Keratinocyte (primary cell): ENCODE results near the gene FAM83D. TPM values are rescaled to one million over a fixed set of nuclear protein-coding genes. Genes with fewer than 3 reads are reported as not detected.

Experiments
- DNase-seq: peaks from one replicate; pipeline ENCODE4 v3.0.0-alpha.2; 2011; ENCODE audit warnings: low read depth, missing footprints, low spot score
- FAIRE-seq: peaks from 2 replicates; lab custom pipeline; 2011; peaks lifted over from hg19 to GRCh38; lab: Jason Lieb, UNC
- H2AFZ ChIP-seq: 2 replicates; pipeline ENCODE4 v1.6.0; 2012; ENCODE audit warnings: low read length, control low read depth, inconsistent platforms; ENCODE audit not compliant: control insufficient read depth
- H3K27ac ChIP-seq: 2 replicates; pipeline ENCODE4 v1.5.1; 2011; ENCODE audit warnings: low read length; ENCODE audit not compliant: control insufficient read depth, insufficient read depth
- H3K27me3 ChIP-seq: 3 replicates; pipeline ENCODE4 v1.6.0; 2011; ENCODE audit warnings: low read length; ENCODE audit not compliant: control insufficient read depth, insufficient read depth; ENCODE audit errors: extremely low read depth
- H3K36me3 ChIP-seq, 2 experiments: 2 replicates in 1 of 2; 3 replicates in 1 of 2; pipeline ENCODE4 v1.5.1; 2011; ENCODE audit warnings: low read length in 2 of 2, mild to moderate bottlenecking in 1 of 2; ENCODE audit not compliant: control insufficient read depth in 2 of 2, insufficient read depth in 2 of 2; ENCODE audit errors: extremely low read depth in 1 of 2
- H3K4me1 ChIP-seq: 3 replicates; pipeline ENCODE4 v1.5.1; 2011; ENCODE audit warnings: low read length; ENCODE audit not compliant: control insufficient read depth, insufficient read depth; ENCODE audit errors: extremely low read depth
- H3K4me2 ChIP-seq: 3 replicates; pipeline ENCODE4 v1.6.0; 2011; ENCODE audit warnings: low read depth, low read length; ENCODE audit not compliant: control insufficient read depth, insufficient read depth; ENCODE audit errors: extremely low read depth
- H3K4me3 ChIP-seq, 3 experiments: fragments of 200-600 bp in 1 of 3; sonication (generic) in 1 of 3; 2 replicates in 2 of 3; 3 replicates in 1 of 3; pipeline ENCODE4 v1.5.1; 2011 to 2016; ENCODE audit warnings: low read length in 3 of 3, mild to moderate bottlenecking in 3 of 3, control low read depth in 2 of 3, inconsistent platforms in 1 of 3, low read depth in 1 of 3, mixed read lengths in 1 of 3, mixed run types in 1 of 3, moderate library complexity in 1 of 3; ENCODE audit not compliant: control insufficient read depth in 2 of 3, insufficient read depth in 2 of 3; ENCODE audit errors: extremely low read depth in 1 of 3
- H3K79me2 ChIP-seq: 2 replicates; pipeline ENCODE4 v1.6.0; 2012; ENCODE audit warnings: low read length; ENCODE audit not compliant: control insufficient read depth, insufficient read depth
- H3K9ac ChIP-seq: 3 replicates; pipeline ENCODE4 v1.6.0; 2011; ENCODE audit warnings: low read length; ENCODE audit not compliant: control insufficient read depth, insufficient read depth; ENCODE audit errors: extremely low read depth
- H3K9me1 ChIP-seq: 3 replicates; pipeline ENCODE4 v1.6.0; 2011; ENCODE audit warnings: low read length; ENCODE audit not compliant: control insufficient read depth, insufficient read depth; ENCODE audit errors: extremely low read depth
- H3K9me3 ChIP-seq: 2 replicates; pipeline ENCODE4 v1.5.1; 2012; ENCODE audit warnings: low read depth, low read length; ENCODE audit not compliant: control insufficient read depth
- H4K20me1 ChIP-seq: 3 replicates; pipeline ENCODE4 v1.6.0; 2011; ENCODE audit warnings: low read length; ENCODE audit not compliant: control insufficient read depth, insufficient read depth; ENCODE audit errors: extremely low read depth
- EZH2 ChIP-seq: IDR thresholded peaks from one replicate; pipeline ENCODE4 v1.6.1; 2012; ENCODE audit warnings: inconsistent platforms, mild to moderate bottlenecking, low read length, moderate library complexity
- dilution Hi-C: fragments of 300-500 bp; cut with MboI; formaldehyde crosslinking; loops from one replicate; pipeline ENCODE4 v1.7.0; 2020; ENCODE audit warnings: low sequenced_read_pairs; ENCODE audit not compliant: extremely low pct_ligation_motif_present
- polyA plus RNA-seq, 5 experiments: library from polyadenylated mRNA; depleted of rRNA in 3 of 5; stranded (reverse) in 3 of 5; stranded (forward) in 1 of 5; unstranded in 1 of 5; fragments of >200 nt; gene quantifications; 1 replicate in 1 of 5; 2 replicates in 3 of 5; 3 replicates in 1 of 5; pipeline versions ENCODE4 v1.2.1 to v1.2.3, GENCODE V29; 2011 to 2012; ENCODE audit warnings: missing spikeins in 2 of 5, low read depth in 1 of 5, low replicate concordance in 1 of 5
- TF ChIP-seq, protein P1 (sequence below), 3 experiments: IDR thresholded peaks in 1 of 3; conservative IDR thresholded peaks in 1 of 3; optimal IDR thresholded peaks in 1 of 3; 2 replicates in 2 of 3; 3 replicates in 1 of 3; pipeline versions ENCODE3 to v1.5.1; 2011; ENCODE audit warnings: low read length in 3 of 3, mild to moderate bottlenecking in 3 of 3, moderate library complexity in 2 of 3, control low read depth in 1 of 3, inconsistent platforms in 1 of 3; ENCODE audit not compliant: insufficient read depth in 2 of 3; ENCODE audit errors: extremely low read depth in 1 of 3

FAM83D gene
- polyA plus RNA-seq, 1 donor (not counting 4 experiments of a cell fraction or from before 2014, with no cell fraction given), result 32.1 TPM

DNA sequence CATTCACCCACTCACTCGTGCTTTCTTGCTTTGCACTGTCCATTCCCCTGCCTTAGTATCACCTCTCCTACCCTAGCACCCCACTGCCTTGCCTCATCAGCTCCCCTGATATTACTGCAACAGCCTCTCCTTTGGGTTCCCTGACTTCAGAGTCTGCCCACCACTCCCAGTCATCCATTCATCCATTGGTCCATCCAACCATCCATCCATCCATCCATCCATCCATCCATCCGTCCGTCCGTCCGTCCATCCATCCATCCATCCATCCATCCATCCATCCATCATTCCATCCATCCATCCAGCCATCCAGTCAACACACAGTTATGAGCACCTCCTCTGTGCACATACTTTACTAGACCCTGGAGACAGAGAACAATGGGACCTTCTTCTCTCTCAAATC lies 22.9 kb upstream of the FAM83D start:
- DNase-seq (no peak), FAIRE-seq (no peak)
- H3K36me3 ChIP-seq, result no peaks in the 10 kb centered on the region
- no peak overlapping the region for H3K9ac ChIP-seq
- no peak overlapping the region for H3K4me2 ChIP-seq
- TF ChIP-seq EZH2, result no peak
- TF ChIP-seq, protein P1, sequence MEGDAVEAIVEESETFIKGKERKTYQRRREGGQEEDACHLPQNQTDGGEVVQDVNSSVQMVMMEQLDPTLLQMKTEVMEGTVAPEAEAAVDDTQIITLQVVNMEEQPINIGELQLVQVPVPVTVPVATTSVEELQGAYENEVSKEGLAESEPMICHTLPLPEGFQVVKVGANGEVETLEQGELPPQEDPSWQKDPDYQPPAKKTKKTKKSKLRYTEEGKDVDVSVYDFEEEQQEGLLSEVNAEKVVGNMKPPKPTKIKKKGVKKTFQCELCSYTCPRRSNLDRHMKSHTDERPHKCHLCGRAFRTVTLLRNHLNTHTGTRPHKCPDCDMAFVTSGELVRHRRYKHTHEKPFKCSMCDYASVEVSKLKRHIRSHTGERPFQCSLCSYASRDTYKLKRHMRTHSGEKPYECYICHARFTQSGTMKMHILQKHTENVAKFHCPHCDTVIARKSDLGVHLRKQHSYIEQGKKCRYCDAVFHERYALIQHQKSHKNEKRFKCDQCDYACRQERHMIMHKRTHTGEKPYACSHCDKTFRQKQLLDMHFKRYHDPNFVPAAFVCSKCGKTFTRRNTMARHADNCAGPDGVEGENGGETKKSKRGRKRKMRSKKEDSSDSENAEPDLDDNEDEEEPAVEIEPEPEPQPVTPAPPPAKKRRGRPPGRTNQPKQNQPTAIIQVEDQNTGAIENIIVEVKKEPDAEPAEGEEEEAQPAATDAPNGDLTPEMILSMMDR (optimal IDR thresholded peaks at IDR 0.05 in 1 of 3, IDR thresholded peaks at IDR 0.05 in 1 of 3, conservative IDR thresholded peaks at IDR 0.05 in 1 of 3; ENCODE audit: extremely low read depth in 1 of 3, insufficient read depth in 2 of 3, low read length in 3 of 3), result no peak
- H3K79me2 ChIP-seq, result no peaks in the 10 kb centered on the region
- no peaks in the 10 kb centered on the region for H4K20me1 ChIP-seq
- peaks cover 3% of the 10 kb centered on the region for H3K27me3 ChIP-seq
- dilution Hi-C loops, result no loop called here
- H3K9me3 ChIP-seq, result no peaks in the 10 kb centered on the region
- H3K27ac ChIP-seq, result no peak overlapping the region
- no peak overlapping the region for H2AFZ ChIP-seq
- no peak overlapping the region for H3K4me3 ChIP-seq
- H3K4me1 ChIP-seq, result no peaks in the 10 kb centered on the region
- no peaks in the 10 kb centered on the region for H3K9me1 ChIP-seq

DNA sequence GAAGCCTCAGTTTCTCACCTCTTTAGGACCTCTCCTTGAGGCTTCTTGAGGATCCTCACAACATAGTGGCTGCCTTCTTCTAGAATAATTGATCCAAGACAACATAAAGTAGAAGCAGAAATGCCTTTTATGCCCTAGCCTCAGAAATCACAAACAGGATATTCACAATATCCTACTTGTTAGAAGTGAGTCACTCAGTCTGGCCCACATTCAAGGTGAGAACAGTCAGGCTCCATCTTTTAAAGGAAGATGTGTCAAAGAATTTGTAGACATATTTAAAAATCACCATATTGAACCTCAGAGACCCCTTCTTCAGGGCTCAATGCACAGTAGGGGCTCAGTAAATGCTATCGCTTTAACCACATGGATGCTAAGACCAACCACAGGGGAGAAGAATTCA lies 20.8 kb upstream of the FAM83D start:
- TF ChIP-seq EZH2, result no peak
- TF ChIP-seq, protein P1 (optimal IDR thresholded peaks at IDR 0.05 in 1 of 3, IDR thresholded peaks at IDR 0.05 in 1 of 3, conservative IDR thresholded peaks at IDR 0.05 in 1 of 3; ENCODE audit: extremely low read depth in 1 of 3, insufficient read depth in 2 of 3, low read length in 3 of 3), result no peak
- H3K27me3 ChIP-seq, result peaks cover 3% of the 10 kb centered on the region
- no peak for FAIRE-seq
- H3K4me3 ChIP-seq, result no peak overlapping the region
- no peaks in the 10 kb centered on the region for H3K9me3 ChIP-seq
- H3K4me2 ChIP-seq, result no peak overlapping the region
- no peak overlapping the region for H3K9ac ChIP-seq
- no peaks in the 10 kb centered on the region for H3K79me2 ChIP-seq
- no peaks in the 10 kb centered on the region for H4K20me1 ChIP-seq
- H3K4me1 ChIP-seq, result no peaks in the 10 kb centered on the region
- H2AFZ ChIP-seq, result no peak overlapping the region
- no peak overlapping the region for H3K27ac ChIP-seq
- dilution Hi-C loops, result no loop called here
- no peaks in the 10 kb centered on the region for H3K36me3 ChIP-seq
- H3K9me1 ChIP-seq, result no peaks in the 10 kb centered on the region
- no peak for DNase-seq
